GM19328 (cell line): Measurements from ENCODE around the gene SPRR5.

Experiments used
- ATAC-seq: cut with Tn5 transposase; IDR thresholded peaks from one replicate; pipeline ENCODE4 v1.9.1; 2021; ENCODE audit warnings: mild to moderate bottlenecking, moderate library complexity; ENCODE audit not compliant: unreplicated experiment

SPRR5 gene

DNA sequence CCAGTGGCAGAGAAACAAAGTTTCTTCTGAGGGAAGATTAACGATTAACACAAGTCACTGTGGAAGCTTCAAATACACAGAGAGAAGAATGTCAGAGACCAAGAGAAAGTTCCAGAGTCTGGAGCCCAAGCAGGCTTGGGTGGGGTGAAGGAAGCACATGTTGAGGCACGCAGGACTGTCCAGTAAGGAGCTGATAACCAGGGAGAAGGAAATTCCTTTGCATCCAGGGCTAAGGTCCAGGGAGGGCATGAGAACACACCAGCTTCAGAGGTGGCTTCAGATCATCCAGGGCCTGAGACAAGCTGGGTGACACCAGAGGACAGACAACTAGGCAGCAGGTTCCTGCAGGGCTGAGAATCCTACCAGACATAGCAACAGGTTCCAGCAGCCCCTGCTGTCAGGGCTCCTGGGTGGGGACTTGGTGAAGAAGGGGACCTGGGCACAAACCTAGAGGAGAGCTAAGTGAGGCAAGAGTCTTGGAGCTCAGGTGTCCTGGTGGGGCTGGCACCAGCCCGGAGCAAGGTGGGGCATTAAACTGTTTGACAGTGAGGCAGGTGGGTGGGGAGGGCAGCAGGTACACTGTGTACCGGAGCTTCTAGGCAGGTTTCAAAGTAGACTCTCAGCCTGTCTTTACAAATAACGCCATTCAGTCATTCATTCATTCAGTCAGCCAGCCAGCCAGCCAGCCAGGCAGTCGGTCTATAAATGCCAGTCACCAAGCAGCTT lies 34.3 kb downstream of the SPRR5 start:
- ATAC-seq: no peak

DNA sequence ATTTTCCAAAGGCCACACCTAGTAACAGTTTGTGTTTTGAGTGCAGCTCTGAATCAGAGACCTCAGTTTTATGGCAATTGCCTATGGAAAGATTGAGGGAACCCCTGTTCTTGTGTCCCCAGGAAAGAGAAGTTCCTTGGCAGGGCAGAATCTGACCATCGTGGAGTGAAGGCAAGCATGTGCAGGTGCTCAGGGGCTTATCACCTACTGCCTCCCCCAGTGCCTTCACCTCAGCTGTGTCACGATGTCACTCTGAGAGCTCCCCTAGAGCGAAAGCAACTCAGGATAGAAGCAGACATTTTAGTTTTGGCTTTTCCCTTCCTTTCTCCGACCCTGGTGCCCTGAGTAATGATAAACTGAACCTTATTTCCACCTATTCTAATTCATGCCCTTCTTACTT lies 35.1 kb downstream of the SPRR5 start:
- ATAC-seq: no peak

GRCh38 chr1:152983234-152983633 lies 36.2 kb downstream of the SPRR5 start:
- ATAC-seq: no peak

DNA sequence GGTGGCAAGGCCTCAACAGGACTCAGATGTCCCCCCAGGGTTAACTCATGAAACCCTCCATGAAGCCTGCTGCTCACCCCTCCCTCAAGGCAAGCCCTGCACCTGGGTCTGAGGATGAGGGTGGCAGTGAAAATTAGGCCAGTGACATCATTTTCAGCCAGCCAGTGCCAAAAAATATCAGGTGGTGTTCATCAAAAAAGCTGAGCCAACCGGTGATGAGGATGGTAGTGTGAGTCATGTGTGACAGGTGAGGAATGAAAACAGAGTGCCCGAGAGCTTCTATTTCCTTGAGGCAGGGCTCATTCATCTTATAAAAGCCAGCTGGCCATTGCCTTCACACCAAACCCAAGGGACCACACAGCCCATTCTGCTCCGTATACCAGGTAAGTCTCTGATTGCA lies 36.7 kb downstream of the SPRR5 start, which contains the start of gene SPRR1A:
Gene SPRR1A (plus strand): TSS at position 339 of the 400 bp plus-strand sequence. CDS start 1,150 bp downstream, outside the sequence.
- no peak for ATAC-seq

- ATAC-seq: no peak
These were observed 39.6 kb downstream of the SPRR5 start for GRCh38 chr1:152986578-152986977.

- ATAC-seq: no peak
These were observed 46.2 kb downstream of the SPRR5 start for GRCh38 chr1:152993186-152993585.

DNA sequence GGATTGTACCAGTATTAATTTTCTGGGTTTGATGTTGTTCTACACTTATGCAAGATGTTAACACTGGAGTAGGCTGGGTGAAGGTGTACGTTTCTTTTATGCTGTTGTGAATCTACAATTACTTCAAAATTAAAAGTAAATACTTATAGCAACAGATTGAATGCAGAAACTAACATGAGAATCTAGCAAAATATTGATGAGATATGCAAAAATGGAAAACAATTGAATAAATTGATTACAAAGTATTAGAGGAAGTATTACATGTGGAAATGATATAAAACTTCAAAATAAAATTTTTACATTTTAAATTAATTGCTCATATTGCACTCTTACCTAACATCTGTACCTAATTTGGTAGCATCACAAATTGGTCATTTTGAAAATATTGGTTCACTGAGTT lies 48.8 kb downstream of the SPRR5 start:
- no peak for ATAC-seq

DNA sequence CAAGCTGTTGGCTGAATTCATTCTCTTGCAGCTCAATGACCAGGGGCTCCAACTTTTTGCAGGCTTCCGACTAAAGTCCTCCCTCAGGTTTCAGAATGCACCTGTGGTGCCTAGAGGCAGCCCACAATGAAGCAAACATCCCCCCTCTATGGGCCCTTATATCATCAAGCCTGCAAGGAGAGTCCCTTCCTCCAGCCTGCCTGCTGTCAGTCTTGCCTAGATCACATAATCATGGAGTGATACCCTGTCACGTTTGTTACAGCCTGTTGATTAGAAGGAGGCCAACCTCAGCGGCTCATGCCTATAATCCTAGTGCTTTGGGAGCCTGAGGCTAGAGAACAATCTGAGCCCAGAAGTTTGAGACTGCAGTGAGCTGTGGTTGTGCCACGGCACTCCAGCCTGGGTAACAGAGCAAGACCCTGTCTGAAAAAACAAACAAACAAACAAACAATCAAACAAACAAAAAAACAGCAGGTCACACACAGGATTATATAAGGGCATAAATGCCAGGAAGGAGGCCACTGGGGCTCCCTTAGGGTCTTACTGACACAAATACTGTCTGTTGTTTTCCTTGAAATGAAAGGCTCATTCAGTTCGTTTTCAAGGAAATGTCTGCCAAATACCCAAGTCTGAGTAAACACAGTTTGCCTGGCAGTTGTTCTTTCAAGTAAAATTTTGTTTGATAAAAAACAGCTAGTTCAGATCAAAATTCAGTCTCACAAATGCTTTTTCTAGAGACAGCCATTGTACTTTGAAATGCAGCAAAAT lies 49.8 kb downstream of the SPRR5 start:
- ATAC-seq: no peak

DNA sequence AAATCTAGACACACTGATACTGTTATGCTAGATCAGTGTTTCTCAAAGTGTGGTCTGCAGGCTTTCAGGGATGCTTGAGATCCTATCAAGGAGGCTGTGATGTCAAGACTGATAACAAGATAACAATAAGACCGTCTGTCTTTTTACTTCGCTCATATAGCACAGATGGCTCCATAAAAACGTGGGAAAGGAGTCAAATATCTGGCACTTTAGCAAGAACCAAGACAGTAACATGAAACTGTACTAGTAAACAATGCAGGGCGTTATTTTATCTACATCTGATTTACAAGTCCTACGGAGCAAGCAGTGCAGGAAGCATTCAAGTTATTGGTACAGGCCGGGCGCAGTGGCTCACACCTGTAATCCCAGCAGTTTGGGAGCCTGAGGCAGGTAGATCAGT lies 50.9 kb downstream of the SPRR5 start:
- no peak for ATAC-seq

DNA sequence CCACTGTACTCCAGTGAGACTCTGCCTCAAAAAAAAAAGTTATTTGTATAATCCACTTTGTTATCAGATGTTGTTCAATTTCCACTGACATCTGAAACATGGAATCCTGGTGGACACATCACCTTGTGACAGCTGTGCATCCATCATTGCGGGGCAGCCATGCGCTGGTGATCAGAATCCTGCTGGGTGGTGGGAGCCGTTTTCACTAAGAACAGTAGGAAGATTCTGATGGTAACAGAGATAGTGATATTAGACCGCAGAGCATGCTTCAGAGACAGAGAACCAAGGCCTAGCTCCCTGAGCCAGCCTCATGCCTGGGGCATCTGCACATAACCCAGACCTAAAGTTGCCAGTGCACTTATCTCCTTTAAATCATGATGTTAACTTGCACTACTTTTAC lies 51.5 kb downstream of the SPRR5 start:
- ATAC-seq: no peak
